GM12878 (cell line): ENCODE measurements around the gene PSTPIP2.

Experiments used
- CEBPB ChIP-seq, 2 experiments: fragments of 150-350 bp in 1 of 2; IDR thresholded peaks; 2 replicates each; pipeline ENCODE4 v1.6.1; 2012 to 2014; ENCODE audit warnings: low read depth in 2 of 2, low read length in 2 of 2, borderline replicate concordance in 1 of 2, inconsistent platforms in 1 of 2
- CREB1 ChIP-seq: IDR thresholded peaks from 2 replicates; pipeline ENCODE4 v1.6.1; 2012; ENCODE audit warnings: low read depth, mild to moderate bottlenecking, inconsistent platforms
- POLR2AphosphoS5 ChIP-seq: IDR thresholded peaks from 2 replicates; pipeline ENCODE4 v1.6.1; 2011; ENCODE audit warnings: mild to moderate bottlenecking, low read length, inconsistent platforms
- TF ChIP-seq, protein P1 (sequence below), 3 experiments: IDR thresholded peaks in 2 of 3; conservative IDR thresholded peaks in 1 of 3; 2 replicates each; pipeline ENCODE4 v1.5.1; 2011; ENCODE audit warnings: low read depth in 3 of 3, low read length in 3 of 3, mild to moderate bottlenecking in 3 of 3, control low read depth in 2 of 3, moderate library complexity in 2 of 3, inconsistent platforms in 1 of 3, mixed read lengths in 1 of 3; ENCODE audit not compliant: control insufficient read depth in 2 of 3, insufficient read depth in 1 of 3; ENCODE audit errors: extremely low read depth in 1 of 3
- TF ChIP-seq, protein P2 (sequence below): fragments of 450-650 bp; IDR thresholded peaks from 2 replicates; pipeline ENCODE4 v1.6.1; 2016; ENCODE audit warnings: mild to moderate bottlenecking, moderate library complexity, borderline replicate concordance

DNA sequence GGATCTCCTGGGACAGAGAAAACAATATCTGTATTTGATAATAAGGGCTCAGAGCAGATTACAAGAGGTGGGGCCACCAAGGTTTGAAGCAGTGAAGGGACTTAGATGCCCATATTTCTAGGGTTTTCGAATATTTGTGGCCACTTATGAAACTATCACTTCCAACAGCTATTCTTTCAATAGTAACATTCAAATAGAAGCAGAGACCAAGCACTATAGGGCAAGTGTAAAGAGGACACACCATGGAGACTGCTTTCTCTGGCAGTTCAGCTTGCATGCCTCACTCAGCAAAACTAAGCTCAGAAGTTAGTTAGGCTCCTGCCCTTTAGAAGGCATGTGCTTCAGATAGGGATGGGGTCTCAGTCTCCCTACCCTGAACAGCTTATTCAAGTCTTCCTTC, 10.3 kb downstream of the PSTPIP2 start:
- no peak for TF ChIP-seq CEBPB (IDR thresholded peaks at IDR 0.05; ENCODE audit: borderline replicate concordance in 1 of 2, low read depth in 2 of 2, low read length in 2 of 2)
- TF ChIP-seq CREB1, result no peak
- TF ChIP-seq, protein P1, sequence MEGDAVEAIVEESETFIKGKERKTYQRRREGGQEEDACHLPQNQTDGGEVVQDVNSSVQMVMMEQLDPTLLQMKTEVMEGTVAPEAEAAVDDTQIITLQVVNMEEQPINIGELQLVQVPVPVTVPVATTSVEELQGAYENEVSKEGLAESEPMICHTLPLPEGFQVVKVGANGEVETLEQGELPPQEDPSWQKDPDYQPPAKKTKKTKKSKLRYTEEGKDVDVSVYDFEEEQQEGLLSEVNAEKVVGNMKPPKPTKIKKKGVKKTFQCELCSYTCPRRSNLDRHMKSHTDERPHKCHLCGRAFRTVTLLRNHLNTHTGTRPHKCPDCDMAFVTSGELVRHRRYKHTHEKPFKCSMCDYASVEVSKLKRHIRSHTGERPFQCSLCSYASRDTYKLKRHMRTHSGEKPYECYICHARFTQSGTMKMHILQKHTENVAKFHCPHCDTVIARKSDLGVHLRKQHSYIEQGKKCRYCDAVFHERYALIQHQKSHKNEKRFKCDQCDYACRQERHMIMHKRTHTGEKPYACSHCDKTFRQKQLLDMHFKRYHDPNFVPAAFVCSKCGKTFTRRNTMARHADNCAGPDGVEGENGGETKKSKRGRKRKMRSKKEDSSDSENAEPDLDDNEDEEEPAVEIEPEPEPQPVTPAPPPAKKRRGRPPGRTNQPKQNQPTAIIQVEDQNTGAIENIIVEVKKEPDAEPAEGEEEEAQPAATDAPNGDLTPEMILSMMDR (IDR thresholded peaks at IDR 0.05 in 2 of 3, conservative IDR thresholded peaks at IDR 0.05 in 1 of 3; ENCODE audit: control insufficient read depth in 2 of 3, extremely low read depth in 1 of 3, insufficient read depth in 1 of 3, low read depth in 3 of 3, low read length in 3 of 3), result no peak
- TF ChIP-seq, protein P2, sequence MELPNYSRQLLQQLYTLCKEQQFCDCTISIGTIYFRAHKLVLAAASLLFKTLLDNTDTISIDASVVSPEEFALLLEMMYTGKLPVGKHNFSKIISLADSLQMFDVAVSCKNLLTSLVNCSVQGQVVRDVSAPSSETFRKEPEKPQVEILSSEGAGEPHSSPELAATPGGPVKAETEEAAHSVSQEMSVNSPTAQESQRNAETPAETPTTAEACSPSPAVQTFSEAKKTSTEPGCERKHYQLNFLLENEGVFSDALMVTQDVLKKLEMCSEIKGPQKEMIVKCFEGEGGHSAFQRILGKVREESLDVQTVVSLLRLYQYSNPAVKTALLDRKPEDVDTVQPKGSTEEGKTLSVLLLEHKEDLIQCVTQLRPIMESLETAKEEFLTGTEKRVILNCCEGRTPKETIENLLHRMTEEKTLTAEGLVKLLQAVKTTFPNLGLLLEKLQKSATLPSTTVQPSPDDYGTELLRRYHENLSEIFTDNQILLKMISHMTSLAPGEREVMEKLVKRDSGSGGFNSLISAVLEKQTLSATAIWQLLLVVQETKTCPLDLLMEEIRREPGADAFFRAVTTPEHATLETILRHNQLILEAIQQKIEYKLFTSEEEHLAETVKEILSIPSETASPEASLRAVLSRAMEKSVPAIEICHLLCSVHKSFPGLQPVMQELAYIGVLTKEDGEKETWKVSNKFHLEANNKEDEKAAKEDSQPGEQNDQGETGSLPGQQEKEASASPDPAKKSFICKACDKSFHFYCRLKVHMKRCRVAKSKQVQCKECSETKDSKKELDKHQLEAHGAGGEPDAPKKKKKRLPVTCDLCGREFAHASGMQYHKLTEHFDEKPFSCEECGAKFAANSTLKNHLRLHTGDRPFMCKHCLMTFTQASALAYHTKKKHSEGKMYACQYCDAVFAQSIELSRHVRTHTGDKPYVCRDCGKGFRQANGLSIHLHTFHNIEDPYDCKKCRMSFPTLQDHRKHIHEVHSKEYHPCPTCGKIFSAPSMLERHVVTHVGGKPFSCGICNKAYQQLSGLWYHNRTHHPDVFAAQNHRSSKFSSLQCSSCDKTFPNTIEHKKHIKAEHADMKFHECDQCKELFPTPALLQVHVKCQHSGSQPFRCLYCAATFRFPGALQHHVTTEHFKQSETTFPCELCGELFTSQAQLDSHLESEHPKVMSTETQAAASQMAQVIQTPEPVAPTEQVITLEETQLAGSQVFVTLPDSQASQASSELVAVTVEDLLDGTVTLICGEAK, result no peak
- TF ChIP-seq POLR2AphosphoS5, result no peak
